Omental fat pad (tissue), 4 donors: ENCODE measurements around the gene PALD1. TPM values are rescaled to one million over a fixed set of nuclear protein-coding genes. Genes with fewer than 3 reads are reported as not detected.

Experiments
- ATAC-seq: fragments of 150-250 bp; one replicate; pipeline ENCODE4 v1.9.1; 2016; ENCODE audit warnings: mild to moderate bottlenecking, moderate library complexity; ENCODE audit not compliant: low FRiP score
- DNase-seq: peaks from one replicate; pipeline ENCODE4 v3.0.0-alpha.2; 2019; ENCODE audit warnings: low spot score
- CTCF ChIP-seq, 3 donors: fragments of 450-650 bp; IDR thresholded peaks; one replicate each; pipeline ENCODE4 v1.5.1; 2016 to 2017; ENCODE audit warnings: antibody characterized with exemption in 3 of 3, mild to moderate bottlenecking in 3 of 3, moderate library complexity in 2 of 3
- total RNA-seq, 4 donors: library from RNA; depleted of rRNA; stranded (reverse); fragments of >200 nt; gene quantifications; one replicate each; pipeline ENCODE4 v1.1.0, GENCODE V29; 2016

Gene PALD1
- total RNA-seq, 4 donors from 2014 or later = 3.3 to 12.1 (median 8.0) TPM

GRCh38 chr10:70549351-70549961, 70.9 kb downstream of the PALD1 start:
- ATAC-seq (no peak), DNase-seq (no peak)
- TF ChIP-seq CTCF (IDR thresholded peaks at IDR 0.05) = no peak

- DNase-seq = peak; percentile 64
- TF ChIP-seq CTCF (IDR thresholded peaks at IDR 0.05) = peak in 2 of 3 donors; percentile 57 to 80
- no peak for ATAC-seq
Observed at GRCh38 chr10:70549962-70550458, 71.4 kb downstream of the PALD1 start.

GRCh38 chr10:70550459-70550858, 71.9 kb downstream of the PALD1 start:
- DNase-seq (no peak), ATAC-seq (no peak)
- no peak for TF ChIP-seq CTCF (IDR thresholded peaks at IDR 0.05)

GRCh38 chr10:70551466-70551865, 72.9 kb downstream of the PALD1 start:
- ATAC-seq (no peak), DNase-seq (no peak)
- TF ChIP-seq CTCF (IDR thresholded peaks at IDR 0.05) = no peak

- TF ChIP-seq CTCF (IDR thresholded peaks at IDR 0.05) = no peak
- peak; percentile 34 for ATAC-seq
Observed at GRCh38 chr10:70551971-70552422, 73.4 kb downstream of the PALD1 start.

GRCh38 chr10:70552586-70552985, 74.0 kb downstream of the PALD1 start:
- TF ChIP-seq CTCF (IDR thresholded peaks at IDR 0.05) = no peak
- ATAC-seq (no peak), DNase-seq (no peak)

More at GRCh38 chr10:70551971-70552422, 73.4 kb downstream of the PALD1 start:
- DNase-seq = no peak

GRCh38 chr10:70555371-70555770, 76.8 kb downstream of the PALD1 start:
- DNase-seq = no peak
- ATAC-seq = no peak
- no peak for TF ChIP-seq CTCF (IDR thresholded peaks at IDR 0.05)
